ENCODE results near the gene TRPT1.

DNA sequence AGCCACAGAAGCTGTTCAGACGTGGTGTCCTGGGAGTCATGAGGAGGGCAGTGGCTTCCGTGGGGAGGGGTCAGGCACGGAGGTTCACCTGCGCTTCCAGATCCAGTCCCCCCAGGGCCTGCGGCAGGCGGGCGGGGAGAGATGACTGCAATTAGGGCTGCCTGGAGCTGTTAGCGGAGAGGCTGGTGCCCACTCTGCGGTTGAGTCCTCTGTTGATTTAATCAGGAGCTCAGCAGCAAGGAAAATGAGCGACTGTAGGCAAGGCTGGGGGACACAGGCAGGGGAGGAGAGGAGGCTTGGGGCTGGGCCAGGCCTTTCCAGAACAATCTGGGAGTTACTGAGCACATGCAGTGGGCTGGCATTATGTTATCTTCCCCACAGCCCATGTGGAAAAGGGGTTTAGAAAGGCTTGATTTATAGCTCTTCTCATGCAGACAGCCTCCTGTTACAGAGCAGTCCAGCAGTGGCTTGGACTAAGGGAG, 38.4 kb upstream of the TRPT1 start:
- TF ChIP-seq, protein P1, sequence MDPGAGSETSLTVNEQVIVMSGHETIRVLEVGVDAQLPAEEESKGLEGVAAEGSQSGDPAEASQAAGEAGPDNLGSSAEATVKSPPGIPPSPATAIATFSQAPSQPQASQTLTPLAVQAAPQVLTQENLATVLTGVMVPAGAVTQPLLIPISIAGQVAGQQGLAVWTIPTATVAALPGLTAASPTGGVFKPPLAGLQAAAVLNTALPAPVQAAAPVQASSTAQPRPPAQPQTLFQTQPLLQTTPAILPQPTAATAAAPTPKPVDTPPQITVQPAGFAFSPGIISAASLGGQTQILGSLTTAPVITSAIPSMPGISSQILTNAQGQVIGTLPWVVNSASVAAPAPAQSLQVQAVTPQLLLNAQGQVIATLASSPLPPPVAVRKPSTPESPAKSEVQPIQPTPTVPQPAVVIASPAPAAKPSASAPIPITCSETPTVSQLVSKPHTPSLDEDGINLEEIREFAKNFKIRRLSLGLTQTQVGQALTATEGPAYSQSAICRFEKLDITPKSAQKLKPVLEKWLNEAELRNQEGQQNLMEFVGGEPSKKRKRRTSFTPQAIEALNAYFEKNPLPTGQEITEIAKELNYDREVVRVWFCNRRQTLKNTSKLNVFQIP (CRISPR knock-in tag; IDR thresholded peaks at IDR 0.05; ENCODE audit: borderline replicate concordance, low read depth): no peak
- TF ChIP-seq PPARA (CRISPR knock-in tag; IDR thresholded peaks at IDR 0.05; ENCODE audit: borderline replicate concordance): no peak
- TF ChIP-seq ISL1 (CRISPR knock-in tag; IDR thresholded peaks at IDR 0.05): no peak
